ENCODE measurements around the gene SLC26A8.
A peak's percentile ranks its signal among the peaks of the same experiment; 100 is the strongest.

DNA sequence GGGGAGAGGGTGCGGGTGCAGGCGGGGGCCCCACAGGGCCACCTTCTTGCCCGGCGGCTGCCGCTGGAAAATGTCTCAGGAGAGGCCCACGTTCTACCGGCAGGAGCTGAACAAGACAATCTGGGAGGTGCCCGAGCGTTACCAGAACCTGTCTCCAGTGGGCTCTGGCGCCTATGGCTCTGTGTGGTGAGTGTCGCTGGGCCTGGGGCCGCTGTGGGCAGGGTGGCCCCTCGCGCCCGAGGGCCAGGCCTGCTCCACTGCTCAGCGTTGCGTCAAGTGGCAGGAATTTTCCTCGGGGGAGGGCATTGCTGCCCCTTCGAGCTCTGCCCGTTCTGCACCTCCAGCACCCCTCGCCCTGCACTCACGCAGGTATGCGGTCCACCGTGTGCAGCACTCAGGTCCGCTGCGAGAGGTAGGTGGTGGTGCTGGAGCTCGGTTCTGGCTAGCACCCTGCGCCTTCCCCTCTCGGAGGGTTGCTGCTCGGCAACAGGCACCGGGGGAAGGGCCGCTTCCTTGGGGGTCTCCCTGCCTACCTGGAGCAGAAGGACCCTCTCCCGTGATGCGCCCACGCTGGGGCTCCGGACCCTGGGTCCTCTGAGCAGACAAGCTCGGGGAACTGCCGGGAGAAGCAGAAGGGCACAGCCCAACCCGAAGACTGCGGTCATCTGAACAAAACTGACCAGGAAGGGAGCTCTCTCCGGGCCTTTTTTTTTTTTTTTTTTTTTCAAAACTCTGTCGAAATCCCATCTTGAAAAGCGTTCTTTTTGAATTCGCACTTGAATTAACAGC lies 3.8 kb upstream of the SLC26A8 start:
- TF ChIP-seq, protein P1, sequence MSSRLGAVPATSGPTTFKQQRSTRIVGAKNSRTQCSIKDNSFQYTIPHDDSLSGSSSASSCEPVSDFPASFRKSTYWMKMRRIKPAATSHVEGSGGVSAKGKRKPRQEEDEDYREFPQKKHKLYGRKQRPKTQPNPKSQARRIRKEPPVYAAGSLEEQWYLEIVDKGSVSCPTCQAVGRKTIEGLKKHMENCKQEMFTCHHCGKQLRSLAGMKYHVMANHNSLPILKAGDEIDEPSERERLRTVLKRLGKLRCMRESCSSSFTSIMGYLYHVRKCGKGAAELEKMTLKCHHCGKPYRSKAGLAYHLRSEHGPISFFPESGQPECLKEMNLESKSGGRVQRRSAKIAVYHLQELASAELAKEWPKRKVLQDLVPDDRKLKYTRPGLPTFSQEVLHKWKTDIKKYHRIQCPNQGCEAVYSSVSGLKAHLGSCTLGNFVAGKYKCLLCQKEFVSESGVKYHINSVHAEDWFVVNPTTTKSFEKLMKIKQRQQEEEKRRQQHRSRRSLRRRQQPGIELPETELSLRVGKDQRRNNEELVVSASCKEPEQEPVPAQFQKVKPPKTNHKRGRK (CRISPR knock-in tag; IDR thresholded peaks at IDR 0.05) = no peak
- TF ChIP-seq FOXP1 (IDR thresholded peaks at IDR 0.05) (no peak), FOXP1 (CRISPR knock-in tag; IDR thresholded peaks at IDR 0.05) (no peak), HIVEP1 (CRISPR knock-in tag; IDR thresholded peaks at IDR 0.05) (no peak), ZNF589 (CRISPR knock-in tag; conservative IDR thresholded peaks at IDR 0.05) (no peak), ZNF850 (CRISPR knock-in tag; conservative IDR thresholded peaks at IDR 0.05) (no peak), ZNF407 (CRISPR knock-in tag; IDR thresholded peaks at IDR 0.05; ENCODE audit: not compliant biosample characterization) (no peak), GTF2F1 (IDR thresholded peaks at IDR 0.05; ENCODE audit: low read length) (no peak), USF2 (IDR thresholded peaks at IDR 0.05; ENCODE audit: low read depth, low read length) (no peak), USF2 (CRISPR knock-in tag; IDR thresholded peaks at IDR 0.05; ENCODE audit: borderline replicate concordance) (no peak), POLR2A (IDR thresholded peaks at IDR 0.05; ENCODE audit: insufficient read depth in 1 of 2, low read depth in 2 of 2, low read length in 2 of 2) (no peak), TBX2 (CRISPR knock-in tag; IDR thresholded peaks at IDR 0.05; ENCODE audit: borderline replicate concordance) (no peak), MXD4 (CRISPR knock-in tag; IDR thresholded peaks at IDR 0.05) (no peak)
- TF ChIP-seq, protein P2, sequence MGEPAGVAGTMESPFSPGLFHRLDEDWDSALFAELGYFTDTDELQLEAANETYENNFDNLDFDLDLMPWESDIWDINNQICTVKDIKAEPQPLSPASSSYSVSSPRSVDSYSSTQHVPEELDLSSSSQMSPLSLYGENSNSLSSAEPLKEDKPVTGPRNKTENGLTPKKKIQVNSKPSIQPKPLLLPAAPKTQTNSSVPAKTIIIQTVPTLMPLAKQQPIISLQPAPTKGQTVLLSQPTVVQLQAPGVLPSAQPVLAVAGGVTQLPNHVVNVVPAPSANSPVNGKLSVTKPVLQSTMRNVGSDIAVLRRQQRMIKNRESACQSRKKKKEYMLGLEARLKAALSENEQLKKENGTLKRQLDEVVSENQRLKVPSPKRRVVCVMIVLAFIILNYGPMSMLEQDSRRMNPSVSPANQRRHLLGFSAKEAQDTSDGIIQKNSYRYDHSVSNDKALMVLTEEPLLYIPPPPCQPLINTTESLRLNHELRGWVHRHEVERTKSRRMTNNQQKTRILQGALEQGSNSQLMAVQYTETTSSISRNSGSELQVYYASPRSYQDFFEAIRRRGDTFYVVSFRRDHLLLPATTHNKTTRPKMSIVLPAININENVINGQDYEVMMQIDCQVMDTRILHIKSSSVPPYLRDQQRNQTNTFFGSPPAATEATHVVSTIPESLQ (CRISPR knock-in tag; conservative IDR thresholded peaks at IDR 0.05) = 0 out of 2 replicates have a peak, but pooled peaks have one; percentile 27
